PC-9 (cell line): Measurements from ENCODE around the gene ATP5F1B. TPM values are rescaled to one million over a fixed set of nuclear protein-coding genes. Genes with fewer than 3 reads are reported as not detected.

Source experiments
- BruUV-seq: library from RNA; stranded (reverse); fragments of 400-500 nt; replicated peaks from 2 replicates; lab custom pipeline; 2021; lab: Mats Ljungman, UMichigan
- CTCF ChIA-PET: fragments of 300-600 bp; sonication (Branson Sonifier 250); formaldehyde crosslinking; loops from one replicate; lab custom pipeline; 2022; ENCODE audit warnings: antibody characterized with exemption; lab: Charles Lee
- POLR2A ChIA-PET: fragments of 300-600 bp; sonication (Branson Sonifier 250); formaldehyde crosslinking; loops from one replicate; lab custom pipeline; 2022; ENCODE audit warnings: antibody characterized with exemption; ENCODE audit not compliant: unreplicated experiment; lab: Charles Lee
- DNase-seq, 2 experiments: peaks; one replicate each; pipeline versions ENCODE4 v3.0.0 to v3.0.0-alpha.2; 2015 to 2022; ENCODE audit warnings: mixed read lengths in 1 of 2
- H2AFZ ChIP-seq: fragments of 200-600 bp; sonication (generic); 2 replicates; pipeline ENCODE4 v1.8.1; 2017; ENCODE audit warnings: antibody characterized with exemption
- H3F3A ChIP-seq: fragments of 200-600 bp; sonication (generic); 2 replicates; pipeline ENCODE4 v1.8.1; 2017; ENCODE audit warnings: antibody characterized with exemption, mild to moderate bottlenecking, low read depth; ENCODE audit not compliant: insufficient read depth
- H3K27ac ChIP-seq: fragments of 200-600 bp; sonication (generic); 2 replicates; pipeline ENCODE4 v1.6.1; 2016; ENCODE audit warnings: mixed run types
- H3K27me3 ChIP-seq: fragments of 200-600 bp; sonication (generic); 2 replicates; pipeline ENCODE4 v1.6.1; 2016; ENCODE audit warnings: low read depth, mixed run types; ENCODE audit not compliant: insufficient read depth
- H3K36me3 ChIP-seq: fragments of 200-600 bp; sonication (generic); 2 replicates; pipeline ENCODE4 v1.6.1; 2016; ENCODE audit warnings: low read depth, mixed run types
- H3K4me1 ChIP-seq: fragments of 200-600 bp; sonication (generic); replicated peaks from 2 replicates; pipeline ENCODE4 v1.6.1; 2016; ENCODE audit warnings: mixed run types; ENCODE audit not compliant: insufficient read depth
- H3K4me2 ChIP-seq: fragments of 200-600 bp; sonication (generic); 2 replicates; pipeline ENCODE4 v1.6.1; 2017; ENCODE audit warnings: mixed run types
- H3K4me3 ChIP-seq: fragments of 200-600 bp; sonication (generic); 2 replicates; pipeline ENCODE4 v1.6.1; 2016; ENCODE audit warnings: mixed run types
- H3K79me2 ChIP-seq: fragments of 200-600 bp; sonication (generic); 2 replicates; pipeline ENCODE4 v1.6.1; 2017; ENCODE audit warnings: low read depth, mixed run types
- H3K9me2 ChIP-seq: fragments of 200-600 bp; sonication (generic); 2 replicates; pipeline ENCODE4 v1.8.1; 2017; ENCODE audit warnings: mild to moderate bottlenecking; ENCODE audit not compliant: insufficient read depth
- H3K9me3 ChIP-seq: fragments of 200-600 bp; sonication (generic); 2 replicates; pipeline ENCODE4 v1.8.1; 2016; ENCODE audit warnings: low read depth; ENCODE audit not compliant: insufficient read depth
- H4K20me1 ChIP-seq: fragments of 200-600 bp; sonication (generic); 2 replicates; pipeline ENCODE4 v1.8.1; 2017; ENCODE audit not compliant: insufficient read depth
- CTCF ChIP-seq: fragments of 200-600 bp; sonication (generic); conservative IDR thresholded peaks from 2 replicates; pipeline ENCODE4 v1.6.1; 2017; ENCODE audit warnings: mixed run types, antibody characterized with exemption, mild to moderate bottlenecking, moderate library complexity
- EZH2 ChIP-seq: fragments of 200-600 bp; sonication (generic); IDR thresholded peaks from 2 replicates; pipeline ENCODE4 v1.8.0; 2017; ENCODE audit warnings: antibody characterized with exemption, low read depth
- intact Hi-C: fragments of 100-400 bp; cut with micrococcal nuclease; formaldehyde crosslinking; loops from one replicate; pipeline ENCODE4 v1.10.0; 2022; ENCODE audit not compliant: unreplicated experiment
- total RNA-seq: library from RNA; stranded (reverse); gene quantifications from 2 replicates; pipeline ENCODE4 v1.2.3, GENCODE V29; 2021

ATP5F1B gene
- total RNA-seq, 1 experiment from 2014 or later: 587 TPM

GRCh38 chr12:56591961-56592360 lies 53.8 kb downstream of the ATP5F1B start:
- H3K36me3 ChIP-seq: peaks cover 11% of the 10 kb centered on the region; the same call in 1 of the 2 replicates

GRCh38 chr12:56591126-56591525 lies 54.7 kb downstream of the ATP5F1B start:
- ChIA-PET POLR2A (no interaction called here), CTCF (interaction anchor here (0.8 kb wide), 1 partner anchor 77 kb away, joined by 3 read pairs; no protein-coding TSS in a partner anchor)
- Histone ChIP-seq H4K20me1 (peaks cover 5% of the 10 kb centered on the region; the same call in 1 of the 2 replicates), H3K36me3 (peaks cover 11% of the 10 kb centered on the region; the same call in 1 of the 2 replicates), H2AFZ (no peak overlapping the region), H3F3A (peaks cover 42% of the 10 kb centered on the region), H3K4me3 (no peak overlapping the region), H3K27me3 (no peaks in the 10 kb centered on the region), H3K9me2 (no peaks in the 10 kb centered on the region), H3K27ac (no peak overlapping the region), H3K4me1 (no peaks in the 10 kb centered on the region), H3K79me2 (no peaks in the 10 kb centered on the region), H3K9me3 (no peaks in the 10 kb centered on the region), H3K4me2 (no peak overlapping the region)
- no TSS peak for BruUV-seq
- intact Hi-C loops: no loop called here
- no peak for DNase-seq
- no peak for TF ChIP-seq EZH2
- no peak for TF ChIP-seq CTCF

More at GRCh38 chr12:56591961-56592360, 53.8 kb downstream of the ATP5F1B start:
- peaks cover 50% of the 10 kb centered on the region for H3F3A ChIP-seq
- H2AFZ ChIP-seq: no peak overlapping the region
- no peak overlapping the region for H3K4me2 ChIP-seq
- no peaks in the 10 kb centered on the region for H3K79me2 ChIP-seq
- BruUV-seq: no TSS peak
- peaks cover 5% of the 10 kb centered on the region; the same call in 1 of the 2 replicates for H4K20me1 ChIP-seq
- H3K27ac ChIP-seq: no peak overlapping the region
- no peak overlapping the region for H3K4me3 ChIP-seq
- no peak for DNase-seq
- POLR2A ChIA-PET: no interaction called here
- CTCF ChIA-PET: no interaction called here
- TF ChIP-seq EZH2 (no peak), CTCF (no peak)
- H3K9me3 ChIP-seq: no peaks in the 10 kb centered on the region
- H3K9me2 ChIP-seq: no peaks in the 10 kb centered on the region
- H3K27me3 ChIP-seq: no peaks in the 10 kb centered on the region
- intact Hi-C loops: no loop called here
- H3K4me1 ChIP-seq: no peaks in the 10 kb centered on the region

- Histone ChIP-seq H3F3A (peaks cover 34% of the 10 kb centered on the region), H3K36me3 (peaks cover 15% of the 10 kb centered on the region), H3K4me3 (no peak overlapping the region), H4K20me1 (peaks cover 5% of the 10 kb centered on the region; the same call in 1 of the 2 replicates), H3K9me3 (no peaks in the 10 kb centered on the region), H2AFZ (no peak overlapping the region), H3K79me2 (no peaks in the 10 kb centered on the region), H3K4me2 (no peak overlapping the region), H3K9me2 (no peaks in the 10 kb centered on the region), H3K4me1 (no peaks in the 10 kb centered on the region), H3K27ac (no peak overlapping the region), H3K27me3 (no peaks in the 10 kb centered on the region)
- ChIA-PET POLR2A (no interaction called here), CTCF (no interaction called here)
- intact Hi-C loops: no loop called here
- no TSS peak for BruUV-seq
- DNase-seq: no peak
- TF ChIP-seq EZH2 (no peak), CTCF (0 out of 2 replicates have a peak, but pooled peaks have one; percentile 28)
Observed at GRCh38 chr12:56590237-56590830, 55.5 kb downstream of the ATP5F1B start.
